ENCODE results near the gene STK16.

DNA sequence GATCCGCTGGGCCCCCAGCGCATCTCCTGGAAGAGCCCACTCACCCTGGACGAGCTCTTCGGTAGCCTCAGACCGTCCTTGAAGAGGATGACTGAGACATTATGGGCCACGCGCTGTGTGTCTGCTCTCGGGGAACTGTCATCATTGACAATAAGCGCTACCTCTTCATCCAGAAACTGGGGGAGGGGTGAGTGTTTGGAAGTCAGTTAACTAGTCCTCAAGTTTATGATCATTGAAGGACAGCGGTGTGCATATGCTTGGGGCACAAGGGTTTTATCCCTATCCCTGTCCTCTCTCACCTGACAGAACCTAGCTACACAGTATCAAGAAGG is 586 bp downstream of the STK16 start:
- no peak for TF ChIP-seq CTCF (IDR thresholded peaks at IDR 0.05; ENCODE audit: poor library complexity, severe bottlenecking)
- TF ChIP-seq RAD21 (conservative IDR thresholded peaks at IDR 0.05), result no peak
- no peak for TF ChIP-seq EZH2 (IDR thresholded peaks at IDR 0.05; ENCODE audit: borderline replicate concordance, insufficient read depth, low read length, poor library complexity, severe bottlenecking)
- TF ChIP-seq EP300 (conservative IDR thresholded peaks at IDR 0.05; ENCODE audit: poor library complexity, severe bottlenecking), result no peak
- no peak for TF ChIP-seq POLR2AphosphoS5 (IDR thresholded peaks at IDR 0.05)
- TF ChIP-seq REST (IDR thresholded peaks at IDR 0.05; ENCODE audit: borderline replicate concordance), result no peak

Data from neural cell (in vitro differentiated cells).